ENCODE data around the gene TRIM62.
"Not testable (repeated sequence)": the region's sequence is repeated elsewhere in the genome, so short reads cannot be mapped to it uniquely, and the experiment has no call there.

Gene TRIM62

GRCh38 chr1:33140153-33141149 lies 41.4 kb downstream of the TRIM62 start:
- DNase-seq (ENCODE audit: insufficient read length, low spot score) (no peak), FAIRE-seq (no peak)

GRCh38 chr1:33137800-33138199 lies 44.0 kb downstream of the TRIM62 start:
- FAIRE-seq (peak; percentile 59), DNase-seq (ENCODE audit: insufficient read length, low spot score) (peak; percentile 27)

- DNase-seq (ENCODE audit: insufficient read length, low spot score); FAIRE-seq: not testable (repeated sequence)
Measured at GRCh38 chr1:33136041-33136440, 45.8 kb downstream of the TRIM62 start.

GRCh38 chr1:33133478-33134105 lies 48.3 kb downstream of the TRIM62 start:
- DNase-seq (ENCODE audit: insufficient read length, low spot score), result no peak
- FAIRE-seq, result no peak

- FAIRE-seq, result peak; percentile 31
- DNase-seq (ENCODE audit: insufficient read length, low spot score), result no peak
Measured at GRCh38 chr1:33132549-33132948, 49.3 kb downstream of the TRIM62 start.

- DNase-seq (ENCODE audit: insufficient read length, low spot score), result no peak
- FAIRE-seq, result no peak
Measured at GRCh38 chr1:33131191-33131590, 50.7 kb downstream of the TRIM62 start.

- FAIRE-seq (no peak), DNase-seq (ENCODE audit: insufficient read length, low spot score) (no peak)
Measured at GRCh38 chr1:33130297-33130696, 51.5 kb downstream of the TRIM62 start.

- no peak for FAIRE-seq
- no peak for DNase-seq (ENCODE audit: insufficient read length, low spot score)
Measured at GRCh38 chr1:33128781-33129180, 53.1 kb downstream of the TRIM62 start.

GRCh38 chr1:33127001-33127823 lies 54.6 kb downstream of the TRIM62 start:
- FAIRE-seq, result peak; percentile 91
- peak; percentile 92 for DNase-seq (ENCODE audit: insufficient read length, low spot score)

GRCh38 chr1:33126411-33127000 lies 55.3 kb downstream of the TRIM62 start:
- no peak for FAIRE-seq
- no peak for DNase-seq (ENCODE audit: insufficient read length, low spot score)

GRCh38 chr1:33124647-33125046 lies 57.2 kb downstream of the TRIM62 start:
- not testable (repeated sequence) for DNase-seq (ENCODE audit: insufficient read length, low spot score); FAIRE-seq

- DNase-seq (ENCODE audit: insufficient read length, low spot score), result no peak
- FAIRE-seq, result no peak
Measured at GRCh38 chr1:33123266-33123665, 58.6 kb downstream of the TRIM62 start.

- FAIRE-seq (no peak), DNase-seq (ENCODE audit: insufficient read length, low spot score) (no peak)
Measured at GRCh38 chr1:33122483-33123178, 59.2 kb downstream of the TRIM62 start.

GRCh38 chr1:33121728-33122127 lies 60.1 kb downstream of the TRIM62 start:
- FAIRE-seq (no peak), DNase-seq (ENCODE audit: insufficient read length, low spot score) (no peak)

GRCh38 chr1:33120436-33121231 lies 61.2 kb downstream of the TRIM62 start:
- FAIRE-seq (no peak), DNase-seq (ENCODE audit: insufficient read length, low spot score) (no peak)

GRCh38 chr1:33119532-33120217 lies 62.2 kb downstream of the TRIM62 start:
- no peak for FAIRE-seq
- DNase-seq (ENCODE audit: insufficient read length, low spot score), result no peak

- DNase-seq (ENCODE audit: insufficient read length, low spot score), result no peak
- FAIRE-seq, result no peak
Measured at GRCh38 chr1:33119050-33119449, 62.8 kb downstream of the TRIM62 start.

- DNase-seq (ENCODE audit: insufficient read length, low spot score) (no peak), FAIRE-seq (no peak)
Measured at GRCh38 chr1:33118274-33118673, 63.6 kb downstream of the TRIM62 start.

Measured in HTR-8/SVneo (cell line).